ENCODE measurements around the gene PPM1L.

- TF ChIP-seq, protein P1, sequence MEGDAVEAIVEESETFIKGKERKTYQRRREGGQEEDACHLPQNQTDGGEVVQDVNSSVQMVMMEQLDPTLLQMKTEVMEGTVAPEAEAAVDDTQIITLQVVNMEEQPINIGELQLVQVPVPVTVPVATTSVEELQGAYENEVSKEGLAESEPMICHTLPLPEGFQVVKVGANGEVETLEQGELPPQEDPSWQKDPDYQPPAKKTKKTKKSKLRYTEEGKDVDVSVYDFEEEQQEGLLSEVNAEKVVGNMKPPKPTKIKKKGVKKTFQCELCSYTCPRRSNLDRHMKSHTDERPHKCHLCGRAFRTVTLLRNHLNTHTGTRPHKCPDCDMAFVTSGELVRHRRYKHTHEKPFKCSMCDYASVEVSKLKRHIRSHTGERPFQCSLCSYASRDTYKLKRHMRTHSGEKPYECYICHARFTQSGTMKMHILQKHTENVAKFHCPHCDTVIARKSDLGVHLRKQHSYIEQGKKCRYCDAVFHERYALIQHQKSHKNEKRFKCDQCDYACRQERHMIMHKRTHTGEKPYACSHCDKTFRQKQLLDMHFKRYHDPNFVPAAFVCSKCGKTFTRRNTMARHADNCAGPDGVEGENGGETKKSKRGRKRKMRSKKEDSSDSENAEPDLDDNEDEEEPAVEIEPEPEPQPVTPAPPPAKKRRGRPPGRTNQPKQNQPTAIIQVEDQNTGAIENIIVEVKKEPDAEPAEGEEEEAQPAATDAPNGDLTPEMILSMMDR (IDR thresholded peaks at IDR 0.05; ENCODE audit: borderline replicate concordance, extremely low read depth, low read length, poor library complexity, severe bottlenecking): no peak
- no peak for TF ChIP-seq EZH2 (IDR thresholded peaks at IDR 0.05; ENCODE audit: borderline replicate concordance, low read depth, low read length, severe bottlenecking)
Observed at GRCh38 chr3:160870327-160870726, 114.3 kb downstream of the PPM1L start.
